ENCODE data around the gene USF3. TPM values are rescaled to one million over a fixed set of nuclear protein-coding genes. Genes with fewer than 3 reads are reported as not detected.

USF3 gene
- total and polyA plus RNA-seq, 4 donors, result 5.2 to 21.3 (median 9.8) TPM

DNA sequence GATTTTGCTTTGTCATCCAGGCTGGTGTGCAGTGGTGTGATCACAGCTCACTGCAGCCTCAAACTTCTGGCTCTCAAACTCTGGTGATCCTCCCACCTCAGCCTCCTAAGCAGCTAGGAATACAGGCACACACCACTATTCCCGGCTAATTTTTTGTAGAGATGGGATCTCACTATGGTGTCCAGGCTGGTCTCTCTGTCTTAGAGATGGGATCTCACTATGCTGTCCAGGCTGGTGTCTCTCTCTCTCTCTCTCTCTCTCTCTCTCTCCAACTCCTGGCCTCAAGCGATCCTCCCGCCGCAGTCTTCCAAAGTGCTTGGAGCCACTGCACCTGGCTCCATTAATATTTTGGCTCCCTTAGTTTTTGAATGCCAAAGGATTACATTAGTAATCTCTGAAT is 17.7 kb downstream of the USF3 start:
- 98 to 99% methylated on average over 4 of the region's 4 CpGs for WGBS, 2 donors
- no peak for TF ChIP-seq CTCF (IDR thresholded peaks at IDR 0.05; ENCODE audit: control extremely low read depth, extremely low read depth)
- no peaks in the 10 kb centered on the region for H3K27me3 ChIP-seq (ENCODE audit: control insufficient read depth in 3 of 3, insufficient read depth in 3 of 3, low read length in 2 of 3)
- H3K9me3 ChIP-seq (ENCODE audit: control insufficient read depth in 4 of 4, insufficient read depth in 3 of 4, low read length in 3 of 4), result no peaks in the 10 kb centered on the region
- H3K9ac ChIP-seq (ENCODE audit: insufficient read depth in 1 of 2, low read length in 2 of 2), result no peak overlapping the region
- H3K36me3 ChIP-seq (ENCODE audit: control insufficient read depth in 4 of 4, insufficient read depth in 4 of 4, low read length in 4 of 4), result peaks cover 6 to 13% (median 6%) of the 10 kb centered on the region in 4 donors
- DNase-seq (no peak), ATAC-seq (ENCODE audit: insufficient read depth, low FRiP score) (no peak)
- H3K27ac ChIP-seq (ENCODE audit: low read depth in 1 of 2, low read length in 1 of 2), result no peak overlapping the region
- H3K4me1 ChIP-seq (ENCODE audit: control insufficient read depth in 5 of 5, insufficient read depth in 5 of 5, low read length in 5 of 5), result no peaks in the 10 kb centered on the region
- H3K4me3 ChIP-seq, result no peak overlapping the region

DNA sequence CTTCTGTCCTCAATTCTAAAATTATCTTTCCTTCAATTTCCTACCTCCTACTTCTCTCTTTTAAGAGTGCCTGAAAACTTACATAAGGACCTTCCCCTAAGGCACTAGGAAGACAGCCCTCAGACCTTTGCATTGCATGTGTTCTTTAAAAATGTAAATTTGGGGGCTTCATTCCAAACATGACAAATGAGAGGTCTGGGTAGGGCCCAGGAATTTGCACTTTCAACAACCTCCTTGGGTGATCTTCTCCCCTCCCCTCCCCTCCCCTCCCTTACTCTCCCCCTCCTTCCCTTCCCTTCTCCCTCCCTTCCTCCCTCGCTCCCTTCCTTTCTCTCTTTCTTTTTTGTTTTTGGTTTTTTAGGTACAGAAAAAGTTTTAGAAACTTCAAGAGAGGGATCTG is 18.7 kb downstream of the USF3 start:
- Histone ChIP-seq H3K9ac (ENCODE audit: insufficient read depth in 1 of 2, low read length in 2 of 2) (no peak overlapping the region), H3K9me3 (ENCODE audit: control insufficient read depth in 4 of 4, insufficient read depth in 3 of 4, low read length in 3 of 4) (no peaks in the 10 kb centered on the region), H3K27me3 (ENCODE audit: control insufficient read depth in 3 of 3, insufficient read depth in 3 of 3, low read length in 2 of 3) (no peaks in the 10 kb centered on the region), H3K4me3 (no peak overlapping the region), H3K4me1 (ENCODE audit: control insufficient read depth in 5 of 5, insufficient read depth in 5 of 5, low read length in 5 of 5) (no peaks in the 10 kb centered on the region), H3K36me3 (ENCODE audit: control insufficient read depth in 4 of 4, insufficient read depth in 4 of 4, low read length in 4 of 4) (peaks cover 6 to 13% (median 7%) of the 10 kb centered on the region in 4 donors), H3K27ac (ENCODE audit: low read depth in 1 of 2, low read length in 1 of 2) (no peak overlapping the region)
- WGBS, 2 donors, result 96 to 100% methylated on average over 1 of the region's 1 CpG
- DNase-seq (no peak), ATAC-seq (ENCODE audit: insufficient read depth, low FRiP score) (no peak)
- TF ChIP-seq CTCF (IDR thresholded peaks at IDR 0.05; ENCODE audit: control extremely low read depth, extremely low read depth), result no peak

GRCh38 chr3:113676261-113676660 is 20.2 kb downstream of the USF3 start:
- ATAC-seq (ENCODE audit: insufficient read depth, low FRiP score) (no peak), DNase-seq (no peak)
- no peak overlapping the region for H3K9ac ChIP-seq (ENCODE audit: insufficient read depth in 1 of 2, low read length in 2 of 2)
- no peak overlapping the region for H3K4me3 ChIP-seq
- H3K9me3 ChIP-seq (ENCODE audit: control insufficient read depth in 4 of 4, insufficient read depth in 3 of 4, low read length in 3 of 4), result no peaks in the 10 kb centered on the region
- TF ChIP-seq CTCF (IDR thresholded peaks at IDR 0.05; ENCODE audit: control extremely low read depth, extremely low read depth), result no peak
- WGBS, 2 donors, result 43 to 79% methylated on average over 3 of the region's 3 CpGs
- no peaks in the 10 kb centered on the region for H3K27me3 ChIP-seq (ENCODE audit: control insufficient read depth in 3 of 3, insufficient read depth in 3 of 3, low read length in 2 of 3)
- no peak overlapping the region for H3K27ac ChIP-seq (ENCODE audit: low read depth in 1 of 2, low read length in 1 of 2)
- H3K36me3 ChIP-seq (ENCODE audit: control insufficient read depth in 4 of 4, insufficient read depth in 4 of 4, low read length in 4 of 4), result peaks cover 6 to 13% (median 7%) of the 10 kb centered on the region in 4 donors
- no peaks in the 10 kb centered on the region for H3K4me1 ChIP-seq (ENCODE audit: control insufficient read depth in 5 of 5, insufficient read depth in 5 of 5, low read length in 5 of 5)

- ATAC-seq (ENCODE audit: insufficient read depth, low FRiP score) (no peak), DNase-seq (no peak)
- H3K27ac ChIP-seq (ENCODE audit: low read depth in 1 of 2, low read length in 1 of 2), result no peak overlapping the region
- TF ChIP-seq CTCF (IDR thresholded peaks at IDR 0.05; ENCODE audit: control extremely low read depth, extremely low read depth), result no peak
- no peaks in the 10 kb centered on the region for H3K9me3 ChIP-seq (ENCODE audit: control insufficient read depth in 4 of 4, insufficient read depth in 3 of 4, low read length in 3 of 4)
- H3K9ac ChIP-seq (ENCODE audit: insufficient read depth in 1 of 2, low read length in 2 of 2), result no peak overlapping the region
- H3K4me1 ChIP-seq (ENCODE audit: control insufficient read depth in 5 of 5, insufficient read depth in 5 of 5, low read length in 5 of 5), result no peaks in the 10 kb centered on the region
- H3K4me3 ChIP-seq, result no peak overlapping the region
- peaks cover 6 to 13% (median 7%) of the 10 kb centered on the region in 4 donors for H3K36me3 ChIP-seq (ENCODE audit: control insufficient read depth in 4 of 4, insufficient read depth in 4 of 4, low read length in 4 of 4)
- H3K27me3 ChIP-seq (ENCODE audit: control insufficient read depth in 3 of 3, insufficient read depth in 3 of 3, low read length in 2 of 3), result no peaks in the 10 kb centered on the region
- WGBS, 2 donors, result 90% methylated on average over 4 of the region's 4 CpGs
These were observed 22.8 kb downstream of the USF3 start for GRCh38 chr3:113673593-113673992.
